ENCODE data around the gene ADAM12. TPM values are rescaled to one million over a fixed set of nuclear protein-coding genes. Genes with fewer than 3 reads are reported as not detected.
"Not testable (repeated sequence)": the region's sequence is repeated elsewhere in the genome, so short reads cannot be mapped to it uniquely, and the experiment has no call there.

ADAM12 gene
- total and polyA plus RNA-seq, 7 donors, result 0.01 to 3.3 (median 0.24) TPM; not detected in 2

DNA sequence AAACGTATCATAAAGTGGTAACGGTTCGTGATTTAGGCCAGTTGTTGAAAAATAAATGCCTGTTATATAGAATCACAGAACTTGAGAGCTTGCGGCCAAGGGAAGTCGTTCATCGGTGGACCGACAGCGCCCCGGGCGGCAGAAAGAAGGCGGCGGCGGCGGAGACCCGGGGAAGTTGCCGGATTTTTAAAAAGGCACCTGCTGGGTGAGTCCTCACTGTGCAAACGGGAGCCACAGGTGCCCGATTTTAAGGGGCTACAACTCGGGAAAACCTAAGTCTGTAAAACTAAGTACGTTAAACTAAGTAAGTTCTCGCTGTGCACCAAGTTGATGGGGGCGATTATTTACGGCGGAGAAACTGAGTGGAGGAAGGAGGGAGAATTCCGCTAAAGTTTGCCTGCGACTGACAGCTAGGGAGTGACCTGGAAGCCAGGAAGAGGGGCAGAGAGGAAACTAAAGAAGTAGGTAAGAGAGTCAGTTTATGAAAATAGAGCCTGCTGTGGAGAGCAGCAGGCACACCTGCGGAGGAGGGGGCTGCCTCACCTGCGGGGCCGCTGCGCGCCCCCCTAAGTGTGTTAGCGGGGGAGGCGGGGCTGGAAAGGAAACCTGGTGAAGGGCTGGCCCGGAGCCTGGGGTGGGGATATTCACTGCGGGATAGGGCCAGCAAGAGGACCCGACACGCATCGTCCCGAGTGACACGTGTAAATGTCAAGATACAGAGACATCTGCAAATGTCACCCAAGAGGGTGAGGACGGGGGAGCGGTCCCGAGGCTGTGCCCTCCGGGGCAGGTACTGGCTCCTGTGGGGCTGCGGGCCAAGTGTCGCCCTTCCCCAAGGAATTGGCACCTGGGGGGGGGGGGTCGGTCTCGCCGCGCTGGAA is 996 bp downstream of the ADAM12 start:
- intact Hi-C loops (cut with DNase I), result loop anchor here in 1 of 2 donors (5.0 kb wide), 1 partner anchor 400 kb away; no protein-coding TSS in a partner anchor
- no peak overlapping the region for H3K27ac ChIP-seq
- peak; percentile 55 to 58 for DNase-seq
- H3K36me3 ChIP-seq (ENCODE audit: insufficient read depth in 1 of 2, low read depth in 1 of 2), result no peaks in the 10 kb centered on the region
- peak in 1 of 4 donors; percentile 48 for ATAC-seq
- H3K4me1 ChIP-seq, result no peaks in the 10 kb centered on the region
- TF ChIP-seq, protein P1, sequence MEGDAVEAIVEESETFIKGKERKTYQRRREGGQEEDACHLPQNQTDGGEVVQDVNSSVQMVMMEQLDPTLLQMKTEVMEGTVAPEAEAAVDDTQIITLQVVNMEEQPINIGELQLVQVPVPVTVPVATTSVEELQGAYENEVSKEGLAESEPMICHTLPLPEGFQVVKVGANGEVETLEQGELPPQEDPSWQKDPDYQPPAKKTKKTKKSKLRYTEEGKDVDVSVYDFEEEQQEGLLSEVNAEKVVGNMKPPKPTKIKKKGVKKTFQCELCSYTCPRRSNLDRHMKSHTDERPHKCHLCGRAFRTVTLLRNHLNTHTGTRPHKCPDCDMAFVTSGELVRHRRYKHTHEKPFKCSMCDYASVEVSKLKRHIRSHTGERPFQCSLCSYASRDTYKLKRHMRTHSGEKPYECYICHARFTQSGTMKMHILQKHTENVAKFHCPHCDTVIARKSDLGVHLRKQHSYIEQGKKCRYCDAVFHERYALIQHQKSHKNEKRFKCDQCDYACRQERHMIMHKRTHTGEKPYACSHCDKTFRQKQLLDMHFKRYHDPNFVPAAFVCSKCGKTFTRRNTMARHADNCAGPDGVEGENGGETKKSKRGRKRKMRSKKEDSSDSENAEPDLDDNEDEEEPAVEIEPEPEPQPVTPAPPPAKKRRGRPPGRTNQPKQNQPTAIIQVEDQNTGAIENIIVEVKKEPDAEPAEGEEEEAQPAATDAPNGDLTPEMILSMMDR (IDR thresholded peaks at IDR 0.05), result peak; percentile 47
- H3K4me3 ChIP-seq, result peak overlapping the region; percentile 56
- WGBS, 3 donors, result 1 to 2% (median 2%) methylated on average over 45 to 50 of the region's 50 CpGs
- no peaks in the 10 kb centered on the region for H3K9me3 ChIP-seq
- peaks cover 0 to 45% (median 20%) of the 10 kb centered on the region in 3 donors for H3K27me3 ChIP-seq (ENCODE audit: insufficient read depth in 3 of 3, low read length in 2 of 3)

DNA sequence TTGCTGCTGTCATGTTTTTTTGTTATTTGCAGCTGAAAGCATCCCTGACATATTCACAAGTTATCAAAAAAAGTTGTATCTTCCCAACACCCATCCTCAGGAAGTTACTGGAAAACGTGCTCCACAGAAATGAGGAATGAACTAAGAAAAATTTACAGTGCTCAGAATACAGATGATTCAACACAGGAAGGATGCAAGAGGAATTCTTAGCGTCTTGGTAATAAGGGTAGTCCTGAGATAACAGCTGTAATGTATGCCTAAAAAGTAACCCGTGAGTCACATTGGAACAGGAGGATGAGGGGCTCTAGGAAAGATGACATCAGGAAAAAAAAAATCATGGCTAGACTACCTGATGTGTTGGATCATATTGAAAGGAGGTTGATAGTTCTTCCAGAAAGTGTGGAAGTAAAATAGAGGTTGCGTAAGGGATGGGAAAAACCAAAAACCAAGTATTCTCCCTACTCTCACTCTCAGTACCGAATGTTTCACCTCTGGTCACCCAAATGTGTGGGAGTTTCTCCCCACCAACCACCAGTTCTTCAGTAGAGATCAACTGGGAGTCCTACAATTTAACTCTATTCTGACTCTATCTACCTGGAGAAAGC is 3.9 kb downstream of the ADAM12 start:
- no peak for DNase-seq
- TF ChIP-seq, protein P1 (IDR thresholded peaks at IDR 0.05), result no peak
- Histone ChIP-seq H3K27ac (no peak overlapping the region), H3K9me3 (no peaks in the 10 kb centered on the region), H3K4me1 (no peaks in the 10 kb centered on the region), H3K36me3 (ENCODE audit: insufficient read depth in 1 of 2, low read depth in 1 of 2) (no peaks in the 10 kb centered on the region), H3K27me3 (ENCODE audit: insufficient read depth in 3 of 3, low read length in 2 of 3) (peaks cover 0 to 45% (median 20%) of the 10 kb centered on the region in 3 donors), H3K4me3 (no peak overlapping the region)
- intact Hi-C loops (cut with DNase I), result no loop called here
- WGBS, 3 donors, result 87 to 92% (median 89%) methylated on average over 5 of the region's 5 CpGs
- ATAC-seq, result no peak

DNA sequence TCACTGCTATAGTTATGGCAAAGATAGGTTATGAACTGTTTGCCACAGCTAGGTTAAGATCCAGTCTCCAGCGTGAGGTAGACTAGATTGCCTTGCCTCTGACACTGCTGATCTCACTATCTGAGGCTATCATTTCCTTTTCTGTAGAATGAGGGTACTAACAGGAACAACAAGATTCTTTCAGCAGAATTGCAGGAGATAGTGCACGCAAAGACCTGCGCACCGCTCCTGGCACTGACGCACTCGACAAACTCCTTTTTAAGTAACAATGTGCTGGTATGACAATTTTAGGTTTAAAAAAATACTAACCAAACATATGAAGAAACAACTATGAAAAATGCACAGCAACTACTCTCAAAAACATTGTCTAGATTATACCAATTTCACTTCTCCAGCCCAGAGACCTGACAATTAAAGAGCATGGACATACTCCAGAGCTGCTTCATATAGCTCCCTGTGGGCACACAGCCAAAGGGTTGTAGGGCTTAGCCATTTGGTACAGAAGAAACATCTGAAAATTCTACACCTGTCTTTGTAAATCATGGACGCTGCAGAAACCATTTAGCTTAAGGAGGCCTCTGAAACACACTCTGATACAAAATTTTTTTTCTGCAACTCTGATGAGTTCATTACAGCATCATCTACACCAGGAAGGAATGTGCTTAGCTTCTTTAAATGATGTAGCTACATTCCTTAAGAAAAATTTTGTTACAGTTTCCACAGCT is 7.8 kb downstream of the ADAM12 start:
- Histone ChIP-seq H3K36me3 (ENCODE audit: insufficient read depth in 1 of 2, low read depth in 1 of 2) (no peaks in the 10 kb centered on the region), H3K27me3 (ENCODE audit: insufficient read depth in 3 of 3, low read length in 2 of 3) (peaks cover 0 to 10% (median 0%) of the 10 kb centered on the region in 3 donors), H3K9me3 (no peaks in the 10 kb centered on the region), H3K4me3 (no peak overlapping the region), H3K27ac (no peak overlapping the region), H3K4me1 (no peaks in the 10 kb centered on the region)
- intact Hi-C loops (cut with DNase I), result no loop called here
- TF ChIP-seq, protein P1 (IDR thresholded peaks at IDR 0.05), result no peak
- DNase-seq (no peak), ATAC-seq (no peak)
- 84 to 87% (median 85%) methylated on average over 7 of the region's 7 CpGs for WGBS, 3 donors

DNA sequence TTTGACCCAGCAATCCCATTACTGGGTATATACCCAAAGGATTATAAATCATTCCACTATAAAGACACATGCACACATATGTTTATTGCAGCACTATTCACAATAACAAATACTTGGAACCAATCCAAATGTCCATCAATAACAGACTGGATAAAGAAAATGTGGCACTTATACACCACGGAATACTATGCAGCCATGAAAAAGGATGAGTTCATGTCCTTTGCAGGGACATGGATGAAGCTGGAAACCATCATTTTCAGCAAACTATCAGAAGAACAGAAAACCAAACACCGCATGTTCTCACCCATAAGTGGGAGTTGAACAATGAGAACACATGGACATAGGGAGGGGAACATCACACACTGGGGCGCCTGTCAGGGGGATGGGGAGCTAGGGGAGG is 9.1 kb downstream of the ADAM12 start:
- intact Hi-C loops (cut with DNase I); H3K27ac ChIP-seq; H3K4me3 ChIP-seq; H3K27me3 ChIP-seq (ENCODE audit: insufficient read depth in 3 of 3, low read length in 2 of 3); ATAC-seq; H3K4me1 ChIP-seq; H3K9me3 ChIP-seq; DNase-seq; H3K36me3 ChIP-seq (ENCODE audit: insufficient read depth in 1 of 2, low read depth in 1 of 2): not testable (repeated sequence)
- 95 to 98% (median 95%) methylated on average over 3 of the region's 3 CpGs for WGBS, 3 donors

DNA sequence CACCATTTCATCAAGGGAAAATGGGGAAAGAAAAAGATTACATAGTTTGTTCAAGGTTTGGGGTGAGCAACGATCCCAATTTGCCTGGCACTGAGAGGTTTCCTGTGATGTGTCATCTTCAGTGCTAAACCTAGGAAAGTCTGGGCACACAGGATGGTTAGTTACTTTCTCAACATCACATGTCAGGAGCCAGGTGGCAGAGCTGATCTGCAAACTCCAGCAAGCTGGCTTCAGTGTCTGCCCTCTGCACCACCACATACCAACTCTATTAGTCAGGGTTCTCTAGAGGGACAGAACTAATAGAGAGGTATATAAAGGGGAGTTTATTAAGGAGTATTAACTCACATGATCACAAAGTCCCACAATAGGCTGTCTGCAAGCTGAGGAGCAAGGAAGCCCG is 11.3 kb downstream of the ADAM12 start:
- no peaks in the 10 kb centered on the region for H3K4me1 ChIP-seq
- ATAC-seq (no peak), DNase-seq (no peak)
- intact Hi-C loops (cut with DNase I), result no loop called here
- TF ChIP-seq, protein P1 (IDR thresholded peaks at IDR 0.05), result no peak
- no peak overlapping the region for H3K4me3 ChIP-seq
- H3K36me3 ChIP-seq (ENCODE audit: insufficient read depth in 1 of 2, low read depth in 1 of 2), result no peaks in the 10 kb centered on the region
- no peaks in the 10 kb centered on the region for H3K27me3 ChIP-seq (ENCODE audit: insufficient read depth in 3 of 3, low read length in 2 of 3)
- no peak overlapping the region for H3K27ac ChIP-seq
- H3K9me3 ChIP-seq, result peaks cover 4% of the 10 kb centered on the region
- WGBS, 3 donors, result 62 to 81% (median 67%) methylated on average over 2 of the region's 2 CpGs
